Activated CD4-positive, alpha-beta T cell treated with anti-CD3 and anti-CD28 coated beads, Interleukin-2, amount 50 U/mL, for 24 hours (primary cell): ENCODE measurements around the gene ARF3.

Experiments
- DNase-seq, 2 donors: peaks; one replicate each; pipeline ENCODE4 v3.0.0-alpha.2; 2020; ENCODE audit warnings: low read depth in 1 of 2, low spot score in 1 of 2

Gene ARF3

GRCh38 chr12:48982397-48983080, 25.3 kb upstream of the ARF3 start:
- no peak for DNase-seq

- DNase-seq, result no peak
Observed at GRCh38 chr12:48981757-48982157, 24.5 kb upstream of the ARF3 start.

GRCh38 chr12:48980953-48981756, 23.9 kb upstream of the ARF3 start:
- DNase-seq, result no peak

GRCh38 chr12:48980389-48980952, 23.2 kb upstream of the ARF3 start:
- no peak for DNase-seq

GRCh38 chr12:48979602-48980388, 22.5 kb upstream of the ARF3 start:
- no peak for DNase-seq

GRCh38 chr12:48978741-48979601, 21.7 kb upstream of the ARF3 start:
- DNase-seq, result no peak

- DNase-seq, result no peak
Observed at GRCh38 chr12:48978291-48978740, 21.0 kb upstream of the ARF3 start, which contains the start of gene WNT1. Gene WNT1, plus strand, starts transcription at chr12:48978322. Its CDS starts 329 bp downstream, at chr12:48978651.

- peak; percentile 58 to 68 for DNase-seq
Observed at GRCh38 chr12:48977290-48978281, 20.3 kb upstream of the ARF3 start.

GRCh38 chr12:48973941-48974673, 16.8 kb upstream of the ARF3 start:
- DNase-seq, result no peak

- no peak for DNase-seq
Observed at GRCh38 chr12:48973531-48973930, 16.2 kb upstream of the ARF3 start.

- no peak for DNase-seq
Observed at GRCh38 chr12:48972952-48973483, 15.7 kb upstream of the ARF3 start.

- no peak for DNase-seq
Observed at GRCh38 chr12:48972213-48972951, 15.1 kb upstream of the ARF3 start.

GRCh38 chr12:48970702-48971334, 13.5 kb upstream of the ARF3 start:
- no peak for DNase-seq

GRCh38 chr12:48969833-48970701, 12.8 kb upstream of the ARF3 start:
- no peak for DNase-seq

GRCh38 chr12:48969160-48969771, 12.0 kb upstream of the ARF3 start:
- no peak for DNase-seq

GRCh38 chr12:48968467-48968866, 11.2 kb upstream of the ARF3 start:
- DNase-seq, result no peak
